Measurements from ENCODE around the gene XRCC5. TPM values are rescaled to one million over a fixed set of nuclear protein-coding genes. Genes with fewer than 3 reads are reported as not detected.

XRCC5 gene
- total RNA-seq, 2 experiments from 2014 or later: 510 to 515 TPM

GRCh38 chr2:216160786-216161185, 51.6 kb downstream of the XRCC5 start:
- H3K27me3 Mint-ChIP-seq: no peaks in the 10 kb centered on the region
- ChIA-PET POLR2A (no interaction called here), CTCF (no interaction called here)
- no peak overlapping the region for H3K4me3 Mint-ChIP-seq
- no peaks in the 10 kb centered on the region for H3K9me3 Mint-ChIP-seq
- peaks cover 10% of the 10 kb centered on the region for H3K4me1 Mint-ChIP-seq (ENCODE audit: low read depth)
- intact Hi-C loops (cut with micrococcal nuclease): no loop called here
- peaks cover 76% of the 10 kb centered on the region for H3K36me3 Mint-ChIP-seq
- H3K27ac Mint-ChIP-seq: no peak overlapping the region
- no peak for DNase-seq

DNA sequence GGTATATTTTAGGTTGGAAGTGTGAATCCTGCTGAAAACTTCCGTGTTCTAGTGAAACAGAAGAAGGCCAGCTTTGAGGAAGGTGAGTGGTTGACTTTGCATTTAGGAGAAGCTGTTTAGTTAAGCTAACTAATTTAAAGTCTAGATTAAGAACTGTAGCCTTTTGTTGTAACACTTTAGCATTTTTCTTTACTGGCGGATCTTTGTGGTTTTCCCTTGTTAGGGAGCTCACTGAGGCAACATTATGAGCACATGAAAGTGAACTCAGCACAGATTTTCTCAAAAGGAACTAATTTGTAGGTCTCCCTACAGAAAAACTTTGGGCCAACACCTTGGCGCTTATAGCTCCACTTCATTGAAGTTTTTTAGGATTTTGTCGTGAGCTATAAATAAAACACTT, 52.8 kb downstream of the XRCC5 start:
- Mint-ChIP-seq H3K4me3 (no peak overlapping the region), H3K27ac (no peak overlapping the region), H3K9me3 (no peaks in the 10 kb centered on the region), H3K4me1 (ENCODE audit: low read depth) (peaks cover 10% of the 10 kb centered on the region), H3K27me3 (no peaks in the 10 kb centered on the region), H3K36me3 (peaks cover 71% of the 10 kb centered on the region)
- ChIA-PET CTCF (interaction anchor here (0.7 kb wide), 1 partner anchor 22 kb away, joined by 3 read pairs; no protein-coding TSS in a partner anchor), POLR2A (no interaction called here)
- intact Hi-C loops (cut with micrococcal nuclease): no loop called here
- no peak for DNase-seq

- DNase-seq: no peak
- Mint-ChIP-seq H3K27ac (no peak overlapping the region), H3K36me3 (peaks cover 71% of the 10 kb centered on the region), H3K4me1 (ENCODE audit: low read depth) (peaks cover 16% of the 10 kb centered on the region), H3K4me3 (no peak overlapping the region), H3K27me3 (no peaks in the 10 kb centered on the region), H3K9me3 (no peaks in the 10 kb centered on the region)
- ChIA-PET POLR2A (no interaction called here), CTCF (interaction anchor here (0.7 to 2.1 kb wide), 3 partner anchors 10 to 53 kb away, joined by 3 to 8 read pairs (median 4); no protein-coding TSS in a partner anchor)
- intact Hi-C loops (cut with micrococcal nuclease): no loop called here
Measured at GRCh38 chr2:216163518-216163917, 54.4 kb downstream of the XRCC5 start.

DNA sequence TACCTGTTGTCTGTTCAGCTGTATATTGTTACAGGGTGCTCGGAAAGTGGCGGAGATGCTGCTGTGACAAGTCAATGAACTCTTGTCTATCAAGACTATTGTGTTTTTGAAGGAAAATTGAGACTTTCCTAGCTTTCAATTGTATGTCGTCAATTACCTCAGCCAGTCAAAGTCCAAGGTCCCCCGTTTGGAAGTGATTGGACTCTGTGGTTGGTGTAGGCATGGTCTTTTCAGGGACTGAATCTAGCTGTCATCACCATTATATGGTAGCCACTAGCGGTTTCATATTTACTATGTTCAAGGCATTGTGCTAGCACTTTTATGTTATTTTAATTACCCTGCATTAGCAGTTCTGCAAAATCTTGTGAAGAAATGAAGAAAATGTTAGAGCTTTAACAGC, 54.9 kb downstream of the XRCC5 start:
- ChIA-PET CTCF (interaction anchor here (1.3 to 2.1 kb wide), 2 partner anchors 10 to 24 kb away, joined by 4 to 8 read pairs; no protein-coding TSS in a partner anchor), POLR2A (no interaction called here)
- no peak for DNase-seq
- no peaks in the 10 kb centered on the region for H3K9me3 Mint-ChIP-seq
- H3K27ac Mint-ChIP-seq: no peak overlapping the region
- no peak overlapping the region for H3K4me3 Mint-ChIP-seq
- H3K4me1 Mint-ChIP-seq (ENCODE audit: low read depth): peaks cover 20% of the 10 kb centered on the region
- peaks cover 76% of the 10 kb centered on the region for H3K36me3 Mint-ChIP-seq
- H3K27me3 Mint-ChIP-seq: no peaks in the 10 kb centered on the region
- intact Hi-C loops (cut with micrococcal nuclease): no loop called here

DNA sequence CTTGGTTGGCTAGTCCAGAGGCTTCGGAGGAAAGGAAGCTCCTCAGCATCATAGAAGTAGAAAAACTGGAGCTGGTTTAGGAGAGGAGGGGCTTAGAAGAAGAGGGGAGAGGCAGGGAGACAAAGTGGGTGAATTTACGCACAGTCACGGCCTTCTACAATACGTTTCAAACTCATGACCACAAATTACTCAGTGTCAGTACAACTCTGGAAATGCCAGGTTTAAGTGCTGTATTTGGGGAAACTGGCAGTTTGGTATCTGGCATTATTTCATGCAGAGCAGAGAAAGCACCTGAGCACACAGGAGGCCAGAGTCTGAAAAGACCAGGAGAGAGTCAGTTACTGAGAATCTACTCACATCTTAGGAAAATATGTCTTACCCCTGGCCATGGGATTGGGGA, 55.4 kb downstream of the XRCC5 start:
- intact Hi-C loops (cut with micrococcal nuclease): no loop called here
- Mint-ChIP-seq H3K9me3 (no peaks in the 10 kb centered on the region), H3K27ac (no peak overlapping the region), H3K4me1 (ENCODE audit: low read depth) (peaks cover 24% of the 10 kb centered on the region), H3K4me3 (no peak overlapping the region), H3K27me3 (no peaks in the 10 kb centered on the region), H3K36me3 (peaks cover 76% of the 10 kb centered on the region)
- no peak for DNase-seq
- CTCF ChIA-PET: interaction anchor here (1.3 to 2.1 kb wide), 2 partner anchors 11 to 24 kb away, joined by 4 to 8 read pairs; no protein-coding TSS in a partner anchor
- POLR2A ChIA-PET: no interaction called here

- intact Hi-C loops (cut with micrococcal nuclease): no loop called here
- POLR2A ChIA-PET: no interaction called here
Measured at GRCh38 chr2:216165711-216166110, 56.6 kb downstream of the XRCC5 start.

DNA sequence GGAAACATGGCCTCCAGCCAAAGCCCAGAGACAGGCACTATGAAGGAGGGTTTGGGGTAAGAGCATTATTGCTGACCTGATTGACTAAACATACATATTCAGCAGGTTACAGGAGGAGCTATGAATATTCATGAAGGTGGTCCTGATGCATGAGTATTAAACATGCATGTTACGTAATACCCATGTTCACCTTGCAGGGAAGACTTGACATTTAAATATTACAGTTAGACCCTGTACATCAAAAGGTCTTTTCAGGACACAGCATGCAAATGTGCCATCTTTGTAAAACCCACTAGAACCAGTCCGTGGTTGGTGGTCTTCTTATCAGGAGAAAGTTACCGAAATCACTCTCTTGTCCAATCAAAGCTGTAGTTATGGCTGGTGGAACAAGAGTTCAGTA, 59.9 kb downstream of the XRCC5 start:
- Mint-ChIP-seq H3K9me3 (no peaks in the 10 kb centered on the region), H3K4me1 (ENCODE audit: low read depth) (peaks cover 46% of the 10 kb centered on the region), H3K36me3 (peaks cover 63% of the 10 kb centered on the region), H3K4me3 (no peak overlapping the region), H3K27me3 (no peaks in the 10 kb centered on the region), H3K27ac (no peak overlapping the region)
- ChIA-PET POLR2A (no interaction called here), CTCF (no interaction called here)
- intact Hi-C loops (cut with micrococcal nuclease): no loop called here
- no peak for DNase-seq

More at GRCh38 chr2:216165711-216166110, 56.6 kb downstream of the XRCC5 start:
- Mint-ChIP-seq H3K27me3 (no peaks in the 10 kb centered on the region), H3K4me3 (no peak overlapping the region), H3K4me1 (ENCODE audit: low read depth) (peaks cover 30% of the 10 kb centered on the region), H3K27ac (no peak overlapping the region), H3K9me3 (no peaks in the 10 kb centered on the region), H3K36me3 (peaks cover 74% of the 10 kb centered on the region)
- CTCF ChIA-PET: no interaction called here
- DNase-seq: no peak

DNA sequence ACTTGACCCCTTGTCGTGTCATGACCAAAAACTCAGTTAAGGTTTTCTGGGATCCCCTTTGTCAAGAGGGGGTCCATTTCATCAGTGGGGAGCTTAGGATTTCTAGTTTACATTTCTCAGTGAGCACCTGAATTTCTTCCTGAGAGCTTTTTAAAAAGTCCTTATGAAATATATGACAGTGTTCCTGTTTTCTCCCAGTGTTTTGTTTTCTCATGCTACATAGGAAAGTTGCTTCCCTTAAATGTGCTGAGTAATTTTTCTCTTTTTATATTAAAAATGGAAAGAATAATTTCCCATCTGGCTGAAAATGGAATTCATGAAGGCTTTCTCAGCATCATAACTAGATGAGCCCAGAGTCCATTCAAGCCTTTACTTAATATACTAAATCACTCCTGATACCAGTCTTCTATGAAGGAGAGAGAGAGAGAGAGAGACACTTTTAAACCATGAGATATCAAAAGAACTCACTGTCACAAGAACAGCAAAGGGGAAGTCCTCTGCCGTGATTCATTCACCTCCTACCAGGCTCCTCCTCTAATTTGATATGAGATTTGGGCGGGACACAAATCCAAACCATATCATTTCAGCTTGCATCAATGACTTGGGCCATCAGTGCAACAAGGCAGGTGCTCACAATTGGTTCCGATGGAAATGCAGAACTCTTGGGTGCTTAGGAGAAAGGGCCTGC, 61.1 kb downstream of the XRCC5 start:
- Mint-ChIP-seq H3K4me3 (no peak overlapping the region), H3K9me3 (no peaks in the 10 kb centered on the region), H3K36me3 (peaks cover 61% of the 10 kb centered on the region), H3K27ac (peak overlapping the region; percentile 11), H3K4me1 (ENCODE audit: low read depth) (peaks cover 51% of the 10 kb centered on the region), H3K27me3 (no peaks in the 10 kb centered on the region)
- ChIA-PET CTCF (interaction anchor here (1.4 kb wide), 1 partner anchor 60 kb away, joined by 5 read pairs; no protein-coding TSS in a partner anchor), POLR2A (no interaction called here)
- DNase-seq: no peak
- intact Hi-C loops (cut with micrococcal nuclease): loop anchor here (10.0 kb wide), 1 partner anchor 495 kb away; no protein-coding TSS in a partner anchor

DNA sequence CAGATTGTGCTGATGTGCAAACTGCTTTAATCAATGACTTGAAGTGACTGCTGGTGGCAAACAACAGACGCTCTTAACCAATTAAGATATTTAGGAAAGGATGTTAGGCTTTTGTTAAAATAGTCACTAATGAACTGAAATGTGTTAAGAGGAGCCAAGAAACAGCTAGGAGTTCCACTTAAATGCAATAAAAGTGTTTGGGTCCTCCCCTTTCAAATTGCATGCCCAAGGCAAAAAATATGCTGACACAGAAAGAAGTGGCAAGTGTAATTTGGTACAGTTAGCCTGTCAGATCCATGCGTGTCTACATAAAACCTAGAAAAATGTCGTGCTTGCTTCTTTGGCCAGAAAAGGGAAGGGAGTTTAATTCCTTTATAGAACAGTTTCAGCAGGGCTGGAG, 61.9 kb downstream of the XRCC5 start:
- H3K27me3 Mint-ChIP-seq: no peaks in the 10 kb centered on the region
- peaks cover 52% of the 10 kb centered on the region for H3K4me1 Mint-ChIP-seq (ENCODE audit: low read depth)
- ChIA-PET CTCF (interaction anchor here (1.4 kb wide), 1 partner anchor 61 kb away, joined by 5 read pairs; no protein-coding TSS in a partner anchor), POLR2A (no interaction called here)
- no peak for DNase-seq
- peak overlapping the region; percentile 11 for H3K27ac Mint-ChIP-seq
- H3K9me3 Mint-ChIP-seq: no peaks in the 10 kb centered on the region
- H3K4me3 Mint-ChIP-seq: no peak overlapping the region
- H3K36me3 Mint-ChIP-seq: peaks cover 61% of the 10 kb centered on the region
- intact Hi-C loops (cut with micrococcal nuclease): loop anchor here (10.0 kb wide), 1 partner anchor 494 kb away; no protein-coding TSS in a partner anchor

DNA sequence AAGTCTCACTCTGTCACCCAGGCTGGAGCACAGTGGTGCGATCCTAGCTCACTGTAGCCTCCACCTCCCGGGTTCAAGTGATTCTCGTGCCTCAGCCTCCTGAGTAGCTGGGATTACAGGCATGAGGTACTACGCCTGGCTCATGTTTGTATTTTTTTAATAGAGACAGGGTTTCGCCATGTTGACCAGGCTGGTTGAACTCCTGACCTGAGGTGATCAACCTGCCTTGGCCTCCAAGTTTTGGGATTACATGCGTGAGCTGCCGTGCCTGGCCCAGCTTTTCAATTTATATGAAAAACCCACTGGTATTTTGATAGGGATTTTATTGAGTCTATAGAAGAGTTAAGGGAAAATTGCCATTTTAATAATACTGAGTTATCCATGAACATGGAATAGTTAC, 63.3 kb downstream of the XRCC5 start:
- intact Hi-C loops (cut with micrococcal nuclease): loop anchor here (10.0 kb wide), 1 partner anchor 492 kb away; no protein-coding TSS in a partner anchor
- no peak overlapping the region for H3K27ac Mint-ChIP-seq
- POLR2A ChIA-PET: no interaction called here
- H3K9me3 Mint-ChIP-seq: no peaks in the 10 kb centered on the region
- no peaks in the 10 kb centered on the region for H3K27me3 Mint-ChIP-seq
- no peak overlapping the region for H3K4me3 Mint-ChIP-seq
- CTCF ChIA-PET: interaction anchor here (0.6 to 2.3 kb wide), 4 partner anchors 10 to 58 kb away, joined by 3 to 11 read pairs (median 5); no protein-coding TSS in a partner anchor
- peaks cover 60% of the 10 kb centered on the region for H3K4me1 Mint-ChIP-seq (ENCODE audit: low read depth)
- no peak for DNase-seq
- H3K36me3 Mint-ChIP-seq: peaks cover 64% of the 10 kb centered on the region

DNA sequence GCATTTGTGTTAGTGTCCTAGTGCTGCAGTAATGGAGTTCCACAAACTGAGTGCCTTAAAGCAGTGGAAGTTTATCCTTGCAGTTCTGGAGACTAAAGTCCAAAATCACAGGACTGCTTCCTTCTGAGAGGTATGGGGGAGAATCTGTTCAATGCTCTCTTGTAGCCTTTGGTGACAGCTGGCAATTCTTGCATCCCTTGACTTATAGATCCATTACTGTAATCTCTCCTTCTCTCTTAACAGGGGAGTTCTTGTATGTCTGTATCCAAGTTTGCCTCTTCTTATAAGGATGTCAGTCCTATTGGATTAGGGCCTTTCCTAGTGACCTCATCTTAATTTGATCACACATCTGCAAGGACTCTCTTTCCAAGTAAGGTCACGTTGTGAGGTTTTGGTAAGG, 69.9 kb downstream of the XRCC5 start:
- Mint-ChIP-seq H3K9me3 (no peaks in the 10 kb centered on the region), H3K27ac (no peak overlapping the region), H3K4me3 (no peak overlapping the region), H3K36me3 (peaks cover 64% of the 10 kb centered on the region), H3K27me3 (no peaks in the 10 kb centered on the region), H3K4me1 (ENCODE audit: low read depth) (peaks cover 66% of the 10 kb centered on the region)
- intact Hi-C loops (cut with micrococcal nuclease): loop anchor here (10.0 kb wide), 1 partner anchor 486 kb away; no protein-coding TSS in a partner anchor
- ChIA-PET POLR2A (no interaction called here), CTCF (interaction anchor here (0.5 kb wide), 1 partner anchor 148 kb away, joined by 4 read pairs; no protein-coding TSS in a partner anchor)
- no peak for DNase-seq

DNA sequence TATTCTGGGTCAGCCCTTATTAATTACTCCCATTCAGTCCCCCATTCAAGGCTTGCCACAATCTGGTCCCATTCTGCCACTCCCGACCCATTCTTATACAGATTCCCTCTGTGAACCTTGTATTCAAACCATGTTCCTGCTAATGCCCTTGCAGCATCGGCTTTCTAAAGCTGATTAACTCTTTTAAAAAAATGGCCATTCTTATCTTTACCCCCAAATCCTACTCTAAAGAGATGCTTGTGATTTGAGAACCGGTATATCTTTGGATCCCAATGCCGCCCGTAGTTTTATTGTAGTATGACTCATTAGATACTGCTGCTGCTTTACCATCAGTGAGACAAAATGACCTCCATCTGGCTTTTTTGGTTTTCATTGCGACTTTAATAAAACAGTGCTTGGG, 72.2 kb downstream of the XRCC5 start:
- H3K4me3 Mint-ChIP-seq: no peak overlapping the region
- no peak overlapping the region for H3K27ac Mint-ChIP-seq
- intact Hi-C loops (cut with micrococcal nuclease): no loop called here
- H3K36me3 Mint-ChIP-seq: peaks cover 56% of the 10 kb centered on the region
- no peak for DNase-seq
- no peaks in the 10 kb centered on the region for H3K27me3 Mint-ChIP-seq
- CTCF ChIA-PET: no interaction called here
- H3K9me3 Mint-ChIP-seq: no peaks in the 10 kb centered on the region
- POLR2A ChIA-PET: no interaction called here
- H3K4me1 Mint-ChIP-seq (ENCODE audit: low read depth): peaks cover 69% of the 10 kb centered on the region
